WERI-Rb-1 (cell line): Measurements from ENCODE around the gene CNTN5.

Source experiments
- DNase-seq: peaks from one replicate; pipeline ENCODE4 v3.0.0-alpha.2; 2020
- H3K27ac ChIP-seq: fragments of 250-450 bp; sonication (Bioruptor Pico); 2 replicates; pipeline ENCODE4 v1.5.1; 2020; ENCODE audit warnings: mild to moderate bottlenecking, moderate library complexity
- H3K27me3 ChIP-seq: fragments of 250-450 bp; sonication (Bioruptor Pico); 2 replicates; pipeline ENCODE4 v1.5.1; 2021; ENCODE audit warnings: mild to moderate bottlenecking, low read depth, moderate library complexity; ENCODE audit not compliant: insufficient read depth, severe bottlenecking
- H3K36me3 ChIP-seq: fragments of 250-450 bp; sonication (Bioruptor Pico); 2 replicates; pipeline ENCODE4 v1.5.1; 2020; ENCODE audit warnings: mild to moderate bottlenecking, moderate library complexity
- H3K4me3 ChIP-seq: 2 replicates; pipeline ENCODE4 v1.5.1; 2011; ENCODE audit warnings: low read depth, mild to moderate bottlenecking, control low read depth, low read length
- H3K9me3 ChIP-seq: fragments of 250-450 bp; sonication (Bioruptor Pico); 2 replicates; pipeline ENCODE4 v1.5.1; 2021; ENCODE audit warnings: mild to moderate bottlenecking, moderate library complexity; ENCODE audit not compliant: severe bottlenecking
- CTCF ChIP-seq: IDR thresholded peaks from 2 replicates; pipeline ENCODE4 v1.5.1; 2011; ENCODE audit warnings: low read depth, mild to moderate bottlenecking, control low read depth, inconsistent platforms, low read length

CNTN5 gene

DNA sequence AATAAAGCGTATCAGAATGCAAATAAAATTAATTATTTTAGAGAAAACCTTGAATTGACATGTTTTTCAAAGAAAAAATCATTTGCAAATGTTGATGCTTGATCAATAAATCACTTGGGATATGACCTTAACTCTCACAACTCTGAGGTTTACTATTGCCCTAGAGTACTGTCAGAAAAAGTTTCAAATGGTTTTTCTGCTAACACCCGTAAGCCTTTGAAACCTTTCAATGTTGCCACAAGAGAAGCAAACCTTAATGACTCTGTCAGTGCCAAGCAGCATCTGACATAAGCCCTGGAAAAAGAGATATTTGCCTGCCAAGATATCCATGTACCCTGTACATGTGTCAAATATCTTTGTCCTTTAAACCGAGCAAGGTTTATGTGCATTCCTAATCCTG, 1282.1 kb downstream of the CNTN5 start:
- TF ChIP-seq CTCF = no peak
- no peak for DNase-seq
- no peak overlapping the region for H3K27ac ChIP-seq

GRCh38 chr11:100303897-100304296, 1283.1 kb downstream of the CNTN5 start:
- H3K36me3 ChIP-seq = no peaks in the 10 kb centered on the region
- no peak for DNase-seq
- H3K9me3 ChIP-seq = no peaks in the 10 kb centered on the region
- no peak for TF ChIP-seq CTCF
- H3K27ac ChIP-seq = no peak overlapping the region
- no peak overlapping the region for H3K4me3 ChIP-seq
- H3K27me3 ChIP-seq = no peaks in the 10 kb centered on the region

More for the DNA sequence above, 1282.1 kb downstream of the CNTN5 start:
- no peaks in the 10 kb centered on the region for H3K27me3 ChIP-seq
- no peak overlapping the region for H3K4me3 ChIP-seq
- no peaks in the 10 kb centered on the region for H3K9me3 ChIP-seq
- H3K36me3 ChIP-seq = no peaks in the 10 kb centered on the region

GRCh38 chr11:100308202-100308601, 1287.5 kb downstream of the CNTN5 start:
- DNase-seq = no peak
- no peak for TF ChIP-seq CTCF
- Histone ChIP-seq H3K36me3 (no peaks in the 10 kb centered on the region), H3K27me3 (no peaks in the 10 kb centered on the region), H3K4me3 (no peak overlapping the region), H3K9me3 (no peaks in the 10 kb centered on the region), H3K27ac (no peak overlapping the region)

GRCh38 chr11:100315946-100316345, 1295.2 kb downstream of the CNTN5 start:
- no peaks in the 10 kb centered on the region for H3K27me3 ChIP-seq
- H3K4me3 ChIP-seq = no peak overlapping the region
- no peak for TF ChIP-seq CTCF
- no peaks in the 10 kb centered on the region for H3K9me3 ChIP-seq
- no peak overlapping the region for H3K27ac ChIP-seq
- no peaks in the 10 kb centered on the region for H3K36me3 ChIP-seq
- no peak for DNase-seq

GRCh38 chr11:100316952-100317351, 1296.2 kb downstream of the CNTN5 start:
- no peak for DNase-seq
- Histone ChIP-seq H3K27me3 (no peaks in the 10 kb centered on the region), H3K4me3 (no peak overlapping the region), H3K36me3 (no peaks in the 10 kb centered on the region), H3K27ac (no peak overlapping the region), H3K9me3 (no peaks in the 10 kb centered on the region)
- no peak for TF ChIP-seq CTCF

GRCh38 chr11:100319691-100320090, 1298.9 kb downstream of the CNTN5 start:
- no peaks in the 10 kb centered on the region for H3K27me3 ChIP-seq
- DNase-seq = no peak
- no peaks in the 10 kb centered on the region for H3K9me3 ChIP-seq
- TF ChIP-seq CTCF = no peak
- H3K36me3 ChIP-seq = no peaks in the 10 kb centered on the region
- H3K27ac ChIP-seq = no peak overlapping the region
- no peak overlapping the region for H3K4me3 ChIP-seq
